Activated CD8-positive, alpha-beta memory T cell treated with anti-CD3 and anti-CD28 coated beads for 48 hours (primary cell): ENCODE data around the gene CTAGE6.
"Not testable (repeated sequence)": the region's sequence is repeated elsewhere in the genome, so short reads cannot be mapped to it uniquely, and the experiment has no call there.

Experiments
- DNase-seq, 3 experiments: peaks; one replicate each; pipeline ENCODE4 v3.0.0-alpha.2; 2020; ENCODE audit warnings: low read depth in 2 of 3, low spot score in 2 of 3

CTAGE6 gene

DNA sequence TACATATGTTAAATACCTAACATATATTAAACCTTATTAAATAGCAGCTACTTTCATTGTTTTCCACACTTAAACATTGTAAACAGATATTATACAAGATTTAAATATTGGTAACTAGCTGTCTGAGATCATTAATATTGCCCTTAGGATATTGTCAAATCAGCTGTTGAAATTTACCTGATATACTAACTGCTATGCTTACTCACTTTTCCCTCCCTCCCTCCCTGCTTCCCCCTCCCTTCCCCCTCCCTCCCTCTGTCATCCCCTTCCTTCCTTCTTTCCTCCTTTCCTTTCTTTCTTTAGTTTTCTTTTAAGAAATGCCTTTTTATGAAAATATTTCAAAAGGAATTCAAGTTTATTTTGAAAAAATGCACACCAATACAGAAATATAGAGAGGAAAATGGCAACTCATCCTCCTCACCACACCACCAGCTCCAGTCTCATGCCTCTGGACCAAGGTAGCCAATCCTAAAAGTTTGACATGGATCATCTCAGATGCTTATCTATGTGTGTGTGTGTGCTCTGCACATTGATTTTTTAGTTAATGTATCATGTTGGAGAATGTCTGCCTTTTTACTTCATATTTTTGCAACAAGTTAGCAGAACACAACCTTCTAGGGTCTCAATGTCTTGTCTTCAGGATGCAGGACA, 41.8 kb downstream of the CTAGE6 start:
- not testable (repeated sequence) for DNase-seq

DNA sequence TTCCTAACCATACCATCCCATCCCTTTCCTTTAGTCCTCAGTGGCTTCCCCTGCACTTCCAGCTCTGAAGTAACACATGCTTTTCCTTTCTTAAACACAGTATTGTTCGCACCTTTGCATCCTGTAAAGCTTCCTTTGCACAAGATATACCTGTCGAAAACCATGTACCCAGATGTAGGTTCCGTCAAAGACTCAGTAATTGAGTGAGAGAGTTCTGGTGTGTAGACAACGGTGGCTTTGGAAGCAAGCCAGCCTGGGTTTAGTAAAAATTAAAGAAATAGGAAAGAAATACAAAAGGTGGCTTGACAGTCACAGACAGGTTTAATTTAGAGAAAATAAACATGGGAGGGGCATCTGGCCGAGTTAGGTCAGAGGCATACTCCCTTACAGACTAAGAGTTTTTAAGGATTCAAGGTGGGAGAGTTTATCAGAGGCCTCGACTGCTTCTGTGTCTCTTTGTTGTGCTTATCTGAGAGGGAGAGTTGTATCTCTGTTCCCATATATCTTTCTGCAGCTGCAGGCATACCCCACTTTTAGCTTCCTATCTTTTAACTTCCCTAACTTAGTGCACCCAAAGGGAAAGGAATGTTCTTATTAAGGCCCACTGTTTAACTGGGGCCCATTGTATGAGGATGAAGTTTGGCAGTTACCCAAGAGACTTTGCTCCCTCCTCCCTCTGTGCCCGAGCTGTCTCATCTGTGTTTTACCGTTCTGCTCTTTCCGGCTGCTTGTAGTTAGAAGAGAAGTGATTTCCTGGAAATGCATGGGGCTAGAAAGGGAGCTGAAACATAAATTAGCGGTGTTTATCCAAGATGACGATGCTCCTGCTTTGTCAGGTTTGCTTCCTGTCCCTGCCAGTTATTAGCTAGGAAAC, 42.7 kb downstream of the CTAGE6 start:
- not testable (repeated sequence) for DNase-seq

DNA sequence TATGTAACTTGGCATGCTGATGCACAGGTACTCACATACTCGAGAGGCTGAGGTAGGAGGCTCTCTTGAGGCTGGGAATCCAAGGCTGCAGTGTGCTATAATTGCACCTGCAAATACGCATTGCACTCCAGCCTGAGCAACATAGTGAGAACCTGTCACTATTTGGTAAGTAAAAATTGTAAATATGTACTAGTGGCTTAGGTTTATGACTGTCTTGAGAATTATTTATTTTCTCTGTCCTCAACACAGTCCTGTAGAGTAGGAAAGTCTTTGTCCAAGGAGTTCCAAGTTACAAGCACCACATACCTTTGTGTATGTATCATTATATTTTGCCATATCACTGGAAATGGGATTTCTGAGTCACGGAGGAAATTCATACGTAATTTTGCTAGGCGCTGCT, 45.1 kb downstream of the CTAGE6 start:
- DNase-seq: not testable (repeated sequence)

DNA sequence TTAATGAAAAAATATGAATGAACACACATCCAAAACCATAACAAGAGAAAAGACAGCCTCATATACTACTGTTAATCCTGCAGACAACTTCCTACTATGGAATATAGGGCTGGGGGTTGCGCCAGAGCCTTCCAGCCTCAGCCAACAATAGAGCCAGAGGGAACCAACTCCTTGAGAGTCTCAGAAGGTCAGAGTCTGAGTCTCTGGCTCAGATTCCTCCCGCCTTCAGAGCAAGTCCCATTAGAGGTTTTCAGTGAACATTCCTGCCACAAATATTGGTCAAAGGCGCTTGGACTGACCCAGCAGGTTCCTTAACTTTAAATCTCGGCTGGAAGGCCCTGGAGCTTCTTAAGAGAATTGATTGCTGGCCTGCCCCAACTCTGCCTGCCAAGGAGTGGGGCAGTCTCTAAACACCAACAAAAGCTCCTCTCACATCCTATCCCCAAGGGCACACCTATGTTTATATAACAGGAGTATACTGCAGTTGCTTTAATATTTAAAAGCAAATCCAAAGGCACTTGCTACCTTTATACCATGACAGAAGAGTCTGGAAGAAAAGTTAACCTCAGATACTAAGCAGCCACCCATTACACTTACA, 45.7 kb downstream of the CTAGE6 start:
- not testable (repeated sequence) for DNase-seq

DNA sequence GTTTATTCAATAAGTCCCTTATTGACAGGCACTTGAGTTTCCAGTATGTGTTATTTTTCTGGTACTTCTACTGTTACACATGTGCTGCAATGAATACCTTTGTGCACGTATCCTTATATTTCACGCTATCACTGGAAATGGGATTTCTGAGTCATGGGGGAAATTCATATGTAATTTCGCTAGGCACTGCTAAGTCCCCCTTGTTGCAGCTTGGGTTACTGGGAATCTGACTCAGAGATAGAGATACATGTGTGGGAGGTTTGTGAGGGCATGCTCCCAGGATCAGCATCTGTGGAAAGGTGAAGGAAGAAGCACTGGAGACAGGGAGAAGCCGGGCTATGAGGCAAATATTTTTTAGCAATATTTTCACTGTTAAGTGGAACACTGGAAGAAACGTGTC, 47.6 kb downstream of the CTAGE6 start:
- DNase-seq: not testable (repeated sequence)
